ENCODE results near the gene CDS2.

DNA sequence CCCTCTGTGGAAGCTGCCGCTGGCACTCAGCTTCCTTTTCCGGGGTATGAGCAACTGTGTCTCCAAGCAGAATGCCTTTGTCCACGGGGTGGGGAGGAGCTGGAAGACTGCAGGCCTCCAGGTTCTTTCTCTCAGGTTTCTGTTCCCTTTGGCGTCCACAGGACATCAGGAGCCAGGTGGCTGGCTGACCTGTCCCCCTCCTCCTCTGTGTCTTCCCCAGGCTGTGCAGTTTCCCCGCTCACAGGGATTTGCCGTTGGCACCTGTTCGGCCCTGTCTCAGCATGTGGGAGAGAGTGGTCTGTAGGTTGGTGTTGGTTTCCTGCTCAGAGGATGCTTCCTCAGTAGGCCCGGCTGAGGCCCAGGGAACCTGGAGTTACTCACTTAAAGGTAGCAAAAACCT is 43.5 kb downstream of the CDS2 start:
- TF ChIP-seq ZNF8 (CRISPR knock-in tag; IDR thresholded peaks at IDR 0.05): no peak
- no peak for TF ChIP-seq CSDC2 (CRISPR knock-in tag; IDR thresholded peaks at IDR 0.05)
- no peak for TF ChIP-seq RARB (CRISPR knock-in tag; IDR thresholded peaks at IDR 0.05)
- TF ChIP-seq TOX (CRISPR knock-in tag; IDR thresholded peaks at IDR 0.05; ENCODE audit: borderline replicate concordance): no peak

Data from SK-N-SH treated with all-trans-retinoic acid at 6 μM for 48 hours (cell line).